K562 (cell line): Measurements from ENCODE around the gene CCDC195. TPM values are rescaled to one million over a fixed set of nuclear protein-coding genes. Genes with fewer than 3 reads are reported as not detected.
A peak's percentile ranks its signal among the peaks of the same experiment; 100 is the strongest.

Experiments used
- ATAC-seq: fragments of 200-7000 bp; cut with Tn5 transposase; 3 replicates; pipeline ENCODE4 v1.9.1; 2020; ENCODE audit warnings: moderate library complexity
- Bru-seq: library from RNA; stranded (reverse); fragments of 400-500 nt; gene quantifications from one replicate; lab custom pipeline; 2021; lab: Mats Ljungman, UMichigan
- BruChase-seq, 2 experiments: library from RNA; stranded (reverse); fragments of 400-500 nt; gene quantifications; one replicate each; lab custom pipeline; 2021; lab: Mats Ljungman, UMichigan
- BruUV-seq: library from RNA; stranded (reverse); fragments of 400-500 nt; replicated peaks from 2 replicates; lab custom pipeline; 2021; lab: Mats Ljungman, UMichigan
- CTCF ChIA-PET: fragments of 300-600 bp; formaldehyde crosslinking; extraction: SDS; loops from one replicate; lab custom pipeline; 2021; ENCODE audit warnings: low intra/inter-chr PET ratio; lab: Yijun Ruan, JAX
- POLR2A ChIA-PET: fragments of 300-600, 350-650 bp; sonication (Branson Sonifier 250); formaldehyde crosslinking; extraction: SDS; loops from one replicate; lab custom pipeline; 2021; ENCODE audit warnings: antibody characterized with exemption, inconsistent platforms; lab: Yijun Ruan, JAX
- DNase-seq, 4 experiments: peaks; one replicate each; pipeline versions ENCODE4 v3.0.0 to v3.0.0-alpha.2; 2011 to 2018; ENCODE audit warnings: low spot score in 3 of 4, mixed read lengths in 3 of 4; ENCODE audit errors: extremely low read depth in 1 of 4
- FAIRE-seq: peaks from 2 replicates; lab custom pipeline; 2011; peaks lifted over from hg19 to GRCh38; lab: Jason Lieb, UNC
- H2AFZ ChIP-seq: 2 replicates; pipeline ENCODE4 v1.6.0; 2011; ENCODE audit warnings: low read depth, low read length, control low read depth, inconsistent platforms
- H3K27ac ChIP-seq: fragments of 200-600 bp; 3 replicates; pipeline ENCODE4 v1.8.0; 2011; ENCODE audit warnings: low read depth, mild to moderate bottlenecking, control low read depth, inconsistent platforms, low read length, moderate library complexity, mixed read lengths; ENCODE audit errors: extremely low read depth
- H3K27me3 ChIP-seq, 2 experiments: fragments of 300-600 bp in 1 of 2; 2 replicates in 1 of 2; 3 replicates in 1 of 2; pipeline versions ENCODE4 v1.6.0 to v1.8.0; 2011; ENCODE audit warnings: inconsistent platforms in 2 of 2, low read length in 2 of 2, mild to moderate bottlenecking in 1 of 2, mixed read lengths in 1 of 2, moderate library complexity in 1 of 2; ENCODE audit not compliant: control insufficient read depth in 2 of 2, insufficient read depth in 2 of 2
- H3K36me3 ChIP-seq: fragments of 300-600 bp; 3 replicates; pipeline ENCODE4 v1.8.0; 2011; ENCODE audit warnings: mild to moderate bottlenecking, low read length, inconsistent platforms; ENCODE audit not compliant: control insufficient read depth, insufficient read depth
- H3K4me1 ChIP-seq, 2 experiments: fragments of 200-600 bp in 1 of 2; replicated peaks in 1 of 2; 2 replicates in 1 of 2; 3 replicates in 1 of 2; pipeline versions ENCODE4 v1.5.1 to v1.8.0; 2011; ENCODE audit warnings: inconsistent platforms in 2 of 2, low read length in 2 of 2, mild to moderate bottlenecking in 1 of 2, mixed read lengths in 1 of 2, moderate library complexity in 1 of 2; ENCODE audit not compliant: control insufficient read depth in 2 of 2, insufficient read depth in 2 of 2
- H3K4me2 ChIP-seq: 2 replicates; pipeline ENCODE4 v1.6.1; 2011; ENCODE audit warnings: low read length, control low read depth, inconsistent platforms, mixed read lengths; ENCODE audit not compliant: insufficient read depth
- H3K4me3 ChIP-seq: fragments of 200-600 bp; sonication (generic), shearing (Covaris generic); 2 replicates; pipeline ENCODE4 v1.5.1; 2016; ENCODE audit warnings: control low read depth, inconsistent platforms
- H3K79me2 ChIP-seq: fragments of 200-600 bp; 3 replicates; pipeline ENCODE4 v1.8.0; 2011; ENCODE audit warnings: low read length, inconsistent platforms; ENCODE audit not compliant: control insufficient read depth, insufficient read depth
- H3K9ac ChIP-seq, 2 experiments: 2 replicates each; pipeline versions ENCODE4 v1.6.0 to v1.6.1; 2011; ENCODE audit warnings: low read depth in 2 of 2, low read length in 2 of 2, control low read depth in 1 of 2, inconsistent platforms in 1 of 2, mild to moderate bottlenecking in 1 of 2, mixed read lengths in 1 of 2; ENCODE audit not compliant: insufficient read depth in 1 of 2
- H3K9me1 ChIP-seq: one replicate; pipeline ENCODE4 v1.6.0; 2011; ENCODE audit warnings: inconsistent platforms, mild to moderate bottlenecking, low read length, moderate library complexity; ENCODE audit not compliant: control insufficient read depth, insufficient read depth
- H3K9me3 ChIP-seq: replicated peaks from 2 replicates; pipeline ENCODE4 v1.5.1; 2011; ENCODE audit warnings: low read depth, low read length, inconsistent platforms; ENCODE audit not compliant: control insufficient read depth, insufficient read depth
- H4K20me1 ChIP-seq: replicated peaks from 2 replicates; pipeline ENCODE4 v1.6.1; 2011; ENCODE audit warnings: low read length, inconsistent platforms, mixed read lengths; ENCODE audit not compliant: control insufficient read depth, insufficient read depth
- E2F5 ChIP-seq: sonication (generic); formaldehyde crosslinking; IDR thresholded peaks from 2 replicates; pipeline ENCODE4 v1.8.0; 2022; ENCODE audit warnings: mild to moderate bottlenecking, missing genetic modification reagents
- ETS2 ChIP-seq: IDR thresholded peaks from 2 replicates; pipeline ENCODE4 v1.6.1; 2016; ENCODE audit warnings: borderline replicate concordance, missing genetic modification characterization, mild to moderate bottlenecking, moderate library complexity, missing compliant biosample characterization; ENCODE audit not compliant: poor library complexity, severe bottlenecking
- OTX1 ChIP-seq: fragments of 450-650 bp; formaldehyde crosslinking; IDR thresholded peaks from 2 replicates; pipeline ENCODE4 v1.4.0; 2022; ENCODE audit warnings: mild to moderate bottlenecking
- TSHZ1 ChIP-seq: fragments of 250-450 bp; sonication (Bioruptor Pico); IDR thresholded peaks from 2 replicates; pipeline ENCODE4 v1.4.0; 2020; ENCODE audit warnings: mild to moderate bottlenecking, moderate library complexity
- WGBS: fragments of 100-300 bp; shearing (Covaris generic); methylation state at CpG from one replicate; pipeline ENCODE4 v1.1.6; 2016; ENCODE audit warnings: low coverage, mixed read lengths; ENCODE audit not compliant: insufficient coverage; ENCODE audit errors: missing lambda C conversion rate; 5-methylcytosine and 5-hydroxymethylcytosine counted together
- in situ Hi-C: fragments of 300-500 bp; cut with MboI; formaldehyde crosslinking; loops from 4 replicates; pipeline ENCODE4 v1.15.0; 2018; ENCODE audit warnings: inconsistent platforms, mixed read lengths
- intact Hi-C: fragments of 100-400 bp; cut with micrococcal nuclease; formaldehyde crosslinking; loops from 2 replicates; pipeline ENCODE4 v1.14.2; 2022
- long read RNA-seq, 3 experiments: library from polyadenylated mRNA in 2 of 3; library from RNA in 1 of 3; unstranded in 2 of 3; stranded (forward) in 1 of 3; transcript quantifications; one replicate each; pipeline ENCODE4 v2.0.0, GENCODE V29; 2019 to 2022
- polyA minus RNA-seq, 3 experiments: library from RNA; depleted of rRNA, polyadenylated mRNA; stranded (reverse); fragments of >200 nt; gene quantifications; 2 replicates each; pipeline ENCODE4 v1.2.3, GENCODE V29; 2011
- polyA plus RNA-seq, 8 experiments: library from polyadenylated mRNA; depleted of rRNA in 4 of 8; stranded (reverse) in 5 of 8; unstranded in 3 of 8; fragments of >200 nt; fragmentation: Nextera tagmentation in 2 of 8; fragmentation: Illumina TruSeq in 1 of 8; extraction: Ambion mirVana in 2 of 8; extraction: Trizol in 1 of 8; gene quantifications; 2 replicates each; pipeline versions ENCODE4 v1.2.1 to v1.2.3, GENCODE V29; 2011 to 2014; ENCODE audit warnings: inconsistent platforms in 1 of 8, missing spikeins in 1 of 8
- total RNA-seq, 7 experiments: library from RNA; depleted of rRNA in 6 of 7; stranded (reverse); fragments of >200 nt in 6 of 7; fragmentation: Illumina TruSeq in 2 of 7; extraction: Trizol in 2 of 7; gene quantifications; 2 replicates each; pipeline versions ENCODE4 v1.2.1 to v1.2.3, GENCODE V29; 2011 to 2021; ENCODE audit warnings: low replicate concordance in 1 of 7

CCDC195 gene
- not detected in 2 replicates for total RNA-seq (2011; cell fraction: chromatin; rRNA removed; ENCODE audit: low replicate concordance)
- not detected in 2 replicates for total RNA-seq (2011; cell fraction: nucleolus; rRNA removed)
- total RNA-seq (2011; cell fraction: nucleoplasm; rRNA removed): not detected in 2 replicates
- total RNA-seq (2014; rRNA removed): not detected in 2 replicates
- total RNA-seq (2014; rRNA removed; fragmentation: Illumina TruSeq; extraction: Trizol): not detected in 2 replicates
- total RNA-seq (2015; rRNA removed; fragmentation: Illumina TruSeq; extraction: Trizol): not detected in 2 replicates
- total RNA-seq (2021): not detected in 2 replicates
- not detected in 2 replicates for polyA plus RNA-seq (2011; rRNA removed)
- polyA plus RNA-seq (2011; cell fraction: cytosol; rRNA removed): not detected in 2 replicates
- not detected in 2 replicates for polyA plus RNA-seq (2011; cell fraction: nucleus; rRNA removed)
- not detected in 2 replicates for polyA plus RNA-seq (2012)
- polyA plus RNA-seq (2014; fragmentation: Illumina TruSeq; extraction: Trizol): not detected in 2 replicates
- not detected for polyA plus RNA-seq (2014; fragmentation: Nextera tagmentation; extraction: Ambion mirVana)
- not detected in 2 replicates for polyA plus RNA-seq (2014; rRNA removed)
- not detected in 2 replicates for polyA minus RNA-seq (2011; rRNA and poly(A)+ RNA removed)
- not detected in 2 replicates for polyA minus RNA-seq (2011; cell fraction: cytosol; rRNA and poly(A)+ RNA removed)
- not detected in 2 replicates for polyA minus RNA-seq (2011; cell fraction: nucleus; rRNA and poly(A)+ RNA removed)
- not detected for Bru-seq, nascent RNA
- not detected for BruChase-seq, experiment 1, labeled RNA remaining after a 2-hour chase
- percentile 15 among the genes with signal in this experiment for BruChase-seq, experiment 2, labeled RNA remaining after a 6-hour chase
- long read RNA-seq, experiment 1: 0 reads
- long read RNA-seq, experiment 2: 0 reads
- long read RNA-seq, experiment 3: 0 reads

GRCh38 chr2:224716201-224716600 lies at the start of gene CCDC195:
Gene CCDC195, minus strand, starts transcription at chr2:224716365. Its CDS starts 0 bp downstream, at chr2:224716365.
- in situ Hi-C loops: no loop called here
- BruUV-seq: no TSS peak

More at GRCh38 chr2:224716201-224716600, at the start of gene CCDC195:
- Histone ChIP-seq H4K20me1 (no peaks in the 10 kb centered on the region), H3K27ac (no peak within 1 kb of the TSS), H3K4me2 (no peak within 1 kb of the TSS), H3K27me3 (no peaks in the 10 kb centered on the region), H2AFZ (no peak within 1 kb of the TSS), H3K4me1 (no peaks in the 10 kb centered on the region), H3K9me1 (no peaks in the 10 kb centered on the region), H3K9me3 (no peaks in the 10 kb centered on the region), H3K4me3 (no peak within 1 kb of the TSS), H3K36me3 (no peaks in the 10 kb centered on the region), H3K79me2 (no peaks in the 10 kb centered on the region)
- ChIA-PET CTCF (no interaction called here), POLR2A (no interaction called here)
- WGBS: 0% methylated on average over 3 of the region's 5 CpGs
- FAIRE-seq: no peak
- ATAC-seq: no peak
- intact Hi-C loops: no loop called here
- no peak for TF ChIP-seq OTX1 (CRISPR knock-in tag)
- no peak for TF ChIP-seq E2F5 (CRISPR knock-in tag)
- no peak for TF ChIP-seq TSHZ1 (CRISPR knock-in tag)
- no peak for TF ChIP-seq ETS2
- TF ChIP-seq, all 486 proteins: peak for 0
- H3K9ac ChIP-seq: no peak within 1 kb of the TSS
- DNase-seq: no peak
